ENCODE data around the gene IL4I1. TPM values are rescaled to one million over a fixed set of nuclear protein-coding genes. Genes with fewer than 3 reads are reported as not detected.
A peak's percentile ranks its signal among the peaks of the same experiment; 100 is the strongest.
"Not testable (repeated sequence)": the region's sequence is repeated elsewhere in the genome, so short reads cannot be mapped to it uniquely, and the experiment has no call there.

The IL4I1 gene, protein sequence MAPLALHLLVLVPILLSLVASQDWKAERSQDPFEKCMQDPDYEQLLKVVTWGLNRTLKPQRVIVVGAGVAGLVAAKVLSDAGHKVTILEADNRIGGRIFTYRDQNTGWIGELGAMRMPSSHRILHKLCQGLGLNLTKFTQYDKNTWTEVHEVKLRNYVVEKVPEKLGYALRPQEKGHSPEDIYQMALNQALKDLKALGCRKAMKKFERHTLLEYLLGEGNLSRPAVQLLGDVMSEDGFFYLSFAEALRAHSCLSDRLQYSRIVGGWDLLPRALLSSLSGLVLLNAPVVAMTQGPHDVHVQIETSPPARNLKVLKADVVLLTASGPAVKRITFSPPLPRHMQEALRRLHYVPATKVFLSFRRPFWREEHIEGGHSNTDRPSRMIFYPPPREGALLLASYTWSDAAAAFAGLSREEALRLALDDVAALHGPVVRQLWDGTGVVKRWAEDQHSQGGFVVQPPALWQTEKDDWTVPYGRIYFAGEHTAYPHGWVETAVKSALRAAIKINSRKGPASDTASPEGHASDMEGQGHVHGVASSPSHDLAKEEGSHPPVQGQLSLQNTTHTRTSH
- 30.1 TPM for polyA plus RNA-seq (2012; ENCODE audit: low read depth, missing spikeins)

DNA sequence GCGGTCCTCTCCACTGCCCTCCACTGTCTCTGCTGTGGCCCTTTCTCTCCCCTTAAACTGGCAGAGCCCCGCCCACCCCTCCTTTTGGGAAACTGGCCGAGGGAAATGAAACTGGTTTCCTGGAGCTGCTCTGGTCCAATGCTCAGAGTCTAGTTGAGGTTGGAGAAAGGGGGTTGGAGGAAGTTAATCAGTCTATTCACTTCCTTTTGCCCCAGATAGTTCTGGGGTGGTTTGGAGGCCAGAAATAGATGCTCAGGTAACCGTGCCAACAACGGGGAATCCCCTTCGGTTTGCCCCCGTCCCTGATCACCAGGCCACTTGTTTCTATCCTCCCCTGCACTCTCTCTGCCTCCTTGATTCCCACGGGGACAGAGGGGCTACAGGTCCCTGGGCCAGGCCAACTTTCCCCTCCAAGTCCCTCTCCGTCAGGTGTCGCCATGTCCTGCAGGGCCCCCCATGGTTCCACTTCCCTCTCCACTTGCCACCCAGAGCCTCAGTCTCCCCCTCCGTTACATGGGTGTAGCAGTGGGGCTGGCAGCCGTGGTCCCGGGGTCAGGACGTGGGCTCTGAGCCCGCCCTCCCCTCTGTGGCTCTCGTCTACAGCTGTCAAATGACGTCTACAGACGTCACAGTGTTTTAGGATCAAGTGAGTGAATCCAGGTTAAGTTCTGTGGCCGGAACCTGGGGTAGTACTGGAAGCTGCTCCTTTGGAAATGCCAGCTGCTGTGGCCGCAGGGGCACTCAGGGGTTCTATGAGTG is at the start of gene IL4I1:
Gene IL4I1 (minus strand): TSS at position 25 of the 759 bp plus-strand sequence. CDS start 727 bp downstream, outside the sequence.
- DNase-seq (ENCODE audit: insufficient read length, low spot score) = peak; percentile 70
- peak; percentile 98 for FAIRE-seq

DNA sequence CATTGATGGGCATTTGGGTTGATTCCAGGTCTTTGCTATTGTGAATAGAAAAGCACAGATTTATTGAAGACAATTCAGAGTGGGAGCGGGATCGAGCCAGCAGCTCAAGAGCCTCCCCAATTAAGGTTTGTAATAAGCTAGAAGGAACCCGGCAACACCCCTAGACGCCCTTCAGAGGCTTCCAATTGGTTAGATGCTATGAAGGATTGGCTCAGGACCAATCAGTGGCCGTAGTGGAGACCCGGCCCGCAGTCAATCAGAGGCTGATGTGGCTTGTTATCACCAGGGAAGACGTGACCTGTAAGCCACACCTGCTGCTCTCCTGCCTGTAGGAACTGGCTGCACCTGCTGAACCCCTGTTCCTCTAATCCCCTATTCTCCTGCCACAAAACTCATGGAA is 49.7 kb upstream of the IL4I1 start:
- TF ChIP-seq PAX5 (IDR thresholded peaks at IDR 0.05; ENCODE audit: insufficient read depth, low read length, severe bottlenecking) = no peak
- TF ChIP-seq POLR2AphosphoS5 (IDR thresholded peaks at IDR 0.05; ENCODE audit: low read depth, low read length) = no peak
- TF ChIP-seq SPI1 (IDR thresholded peaks at IDR 0.05; ENCODE audit: low read depth, low read length) = no peak
- TF ChIP-seq POLR2A (IDR thresholded peaks at IDR 0.05; ENCODE audit: low read depth, low read length) = no peak
- no peak for TF ChIP-seq TAF1 (IDR thresholded peaks at IDR 0.05; ENCODE audit: low read depth, low read length)
- TF ChIP-seq POU2F2 (IDR thresholded peaks at IDR 0.05; ENCODE audit: low read depth, low read length) = no peak
- DNase-seq (ENCODE audit: insufficient read length, low spot score) (no peak), FAIRE-seq (no peak)

More for the DNA sequence above, at the start of gene IL4I1:
- no peak for TF ChIP-seq POLR2A (IDR thresholded peaks at IDR 0.05; ENCODE audit: low read depth, low read length)
- TF ChIP-seq SPI1 (IDR thresholded peaks at IDR 0.05; ENCODE audit: low read depth, low read length) = peak; percentile 78
- no peak; the same call in 1 of the 2 replicates for TF ChIP-seq TAF1 (IDR thresholded peaks at IDR 0.05; ENCODE audit: low read depth, low read length)
- no peak for TF ChIP-seq PAX5 (IDR thresholded peaks at IDR 0.05; ENCODE audit: insufficient read depth, low read length, severe bottlenecking)
- TF ChIP-seq POLR2AphosphoS5 (IDR thresholded peaks at IDR 0.05; ENCODE audit: low read depth, low read length) = peak; percentile 48; the same call in 1 of the 2 replicates
- no peak for TF ChIP-seq POU2F2 (IDR thresholded peaks at IDR 0.05; ENCODE audit: low read depth, low read length)

DNA sequence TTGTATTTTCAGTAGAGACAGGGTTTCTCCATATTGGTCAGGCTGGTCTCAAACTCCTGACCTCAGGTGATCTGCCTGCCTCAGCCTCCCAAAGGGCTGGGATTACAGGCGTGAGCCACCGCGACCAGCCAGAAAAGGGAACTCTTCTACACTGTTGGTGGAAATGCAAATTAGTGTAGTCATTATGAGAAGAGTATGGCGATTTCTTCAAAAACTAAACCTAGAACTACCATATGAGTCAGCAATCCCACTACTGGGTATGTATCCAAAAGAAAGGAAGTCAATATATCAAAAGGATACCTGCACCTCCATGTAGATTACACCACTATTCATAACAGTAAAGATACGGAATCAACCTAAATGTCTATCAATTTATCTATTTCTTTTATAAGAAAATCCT is 47.9 kb upstream of the IL4I1 start:
- DNase-seq (ENCODE audit: insufficient read length, low spot score); FAIRE-seq: not testable (repeated sequence)
- TF ChIP-seq SPI1 (IDR thresholded peaks at IDR 0.05; ENCODE audit: low read depth, low read length) (peak; percentile 70), POU2F2 (IDR thresholded peaks at IDR 0.05; ENCODE audit: low read depth, low read length) (peak; percentile 45; the same call in 1 of the 2 replicates)

DNA sequence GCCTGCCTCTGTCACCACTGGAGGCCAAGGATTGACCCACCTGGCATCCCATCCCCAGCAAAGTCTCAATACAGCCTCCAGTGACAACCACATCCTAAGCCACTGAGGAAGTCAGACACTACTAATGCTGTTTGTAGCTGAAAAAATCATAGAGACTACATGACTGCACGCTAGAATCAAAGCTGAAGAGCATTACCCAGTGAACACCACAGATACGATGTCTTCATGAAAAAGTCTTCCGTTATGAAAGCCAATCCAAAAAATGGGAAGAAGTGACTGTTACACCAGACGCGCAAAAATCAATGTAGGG is 43.8 kb upstream of the IL4I1 start:
- TF ChIP-seq SPI1 (IDR thresholded peaks at IDR 0.05; ENCODE audit: low read depth, low read length) (no peak), PAX5 (IDR thresholded peaks at IDR 0.05; ENCODE audit: insufficient read depth, low read length, severe bottlenecking) (no peak), POLR2A (IDR thresholded peaks at IDR 0.05; ENCODE audit: low read depth, low read length) (no peak), TAF1 (IDR thresholded peaks at IDR 0.05; ENCODE audit: low read depth, low read length) (no peak), POLR2AphosphoS5 (IDR thresholded peaks at IDR 0.05; ENCODE audit: low read depth, low read length) (no peak), POU2F2 (IDR thresholded peaks at IDR 0.05; ENCODE audit: low read depth, low read length) (no peak)
- FAIRE-seq = no peak
- DNase-seq (ENCODE audit: insufficient read length, low spot score) = no peak

DNA sequence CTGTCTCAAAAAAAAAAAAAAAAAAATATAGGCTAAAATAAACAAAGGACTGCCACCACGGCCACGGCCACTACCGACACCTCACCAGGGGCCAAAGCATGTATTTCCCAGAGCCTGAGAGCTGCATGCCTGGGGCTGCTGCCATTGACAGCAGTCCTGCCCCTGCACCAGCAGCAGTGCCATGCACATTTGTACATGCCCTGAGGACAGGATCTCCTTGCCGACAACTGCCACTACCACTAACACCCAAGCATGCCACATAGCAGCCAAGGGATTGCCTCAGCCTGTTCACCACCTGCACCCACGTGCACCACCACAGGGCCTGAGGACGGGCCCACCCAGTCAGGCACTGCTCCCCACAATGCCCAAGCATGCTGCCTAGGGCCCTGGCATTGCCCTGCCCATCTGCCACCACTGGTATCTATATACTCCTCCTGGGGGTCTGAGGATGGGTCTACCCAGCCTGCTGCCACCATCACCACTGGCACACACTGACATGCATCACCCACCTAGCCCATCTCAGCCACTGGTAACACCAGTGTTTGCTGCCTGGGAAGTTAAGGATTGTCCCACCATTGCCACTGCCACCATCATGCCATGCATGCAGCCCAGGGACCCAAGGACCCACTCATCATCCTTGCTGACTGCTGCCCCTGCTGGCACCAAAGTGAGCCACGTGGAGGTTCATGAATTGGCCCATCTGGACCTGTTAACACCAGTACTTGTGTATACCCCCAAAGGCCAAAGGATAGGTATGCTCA is 43.2 kb upstream of the IL4I1 start:
- FAIRE-seq = no peak
- TF ChIP-seq POU2F2 (IDR thresholded peaks at IDR 0.05; ENCODE audit: low read depth, low read length) (no peak), SPI1 (IDR thresholded peaks at IDR 0.05; ENCODE audit: low read depth, low read length) (no peak), TAF1 (IDR thresholded peaks at IDR 0.05; ENCODE audit: low read depth, low read length) (no peak), POLR2AphosphoS5 (IDR thresholded peaks at IDR 0.05; ENCODE audit: low read depth, low read length) (no peak), PAX5 (IDR thresholded peaks at IDR 0.05; ENCODE audit: insufficient read depth, low read length, severe bottlenecking) (no peak), POLR2A (IDR thresholded peaks at IDR 0.05; ENCODE audit: low read depth, low read length) (no peak)
- no peak for DNase-seq (ENCODE audit: insufficient read length, low spot score)

DNA sequence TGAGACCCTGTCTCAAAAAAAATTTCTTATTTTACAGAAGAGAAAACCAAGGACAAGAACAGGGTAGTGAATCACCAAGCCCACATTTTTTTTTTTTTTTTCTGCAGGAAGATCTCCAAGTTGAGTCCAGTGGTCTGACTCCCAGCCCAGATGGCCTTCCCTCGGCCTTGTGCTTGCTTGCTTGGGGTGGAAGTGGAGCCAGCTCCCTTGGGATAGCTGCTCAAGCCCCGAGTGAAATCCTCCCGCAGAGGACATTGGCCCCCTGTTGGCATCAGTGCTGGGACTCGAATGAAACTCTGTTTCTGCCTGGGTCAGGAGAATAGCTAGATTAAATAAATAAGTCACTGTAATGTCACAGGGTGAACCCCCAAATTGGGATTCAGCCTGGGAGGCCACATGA is 42.0 kb upstream of the IL4I1 start:
- FAIRE-seq (no peak), DNase-seq (ENCODE audit: insufficient read length, low spot score) (no peak)
- no peak for TF ChIP-seq SPI1 (IDR thresholded peaks at IDR 0.05; ENCODE audit: low read depth, low read length)
- no peak for TF ChIP-seq TAF1 (IDR thresholded peaks at IDR 0.05; ENCODE audit: low read depth, low read length)
- no peak for TF ChIP-seq PAX5 (IDR thresholded peaks at IDR 0.05; ENCODE audit: insufficient read depth, low read length, severe bottlenecking)
- no peak for TF ChIP-seq POLR2AphosphoS5 (IDR thresholded peaks at IDR 0.05; ENCODE audit: low read depth, low read length)
- no peak for TF ChIP-seq POLR2A (IDR thresholded peaks at IDR 0.05; ENCODE audit: low read depth, low read length)
- no peak for TF ChIP-seq POU2F2 (IDR thresholded peaks at IDR 0.05; ENCODE audit: low read depth, low read length)

DNA sequence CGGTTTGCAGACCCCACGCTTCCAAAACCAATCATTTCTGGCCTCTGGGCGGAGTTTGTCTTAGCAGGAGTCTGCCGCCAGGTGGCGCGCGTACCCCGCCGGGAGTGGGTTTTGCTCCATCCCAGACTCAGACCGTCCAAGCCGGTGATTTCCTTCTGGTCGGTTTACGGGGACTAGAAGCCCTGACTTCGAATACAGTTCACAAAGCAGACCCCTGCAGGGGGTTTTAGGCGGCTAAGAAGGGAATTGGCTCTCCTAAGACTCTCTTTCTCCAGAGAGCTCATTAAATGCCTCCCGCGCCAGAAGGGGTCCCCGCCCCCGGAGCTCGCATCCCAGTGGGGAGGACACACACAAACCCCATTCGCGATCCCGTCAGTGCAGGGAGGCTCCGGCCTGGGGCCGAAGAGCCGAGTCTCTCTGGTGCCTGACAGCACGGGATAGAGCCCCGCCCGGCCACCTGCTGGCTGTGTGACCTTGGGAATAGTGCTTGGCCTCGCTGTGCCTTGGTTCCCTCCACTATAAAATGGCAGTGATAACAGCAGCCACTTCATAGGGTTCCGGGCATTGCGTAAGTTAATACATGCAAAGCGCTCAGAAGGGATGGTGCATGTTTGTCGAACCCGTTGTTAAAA is 41.2 kb upstream of the IL4I1 start:
- TF ChIP-seq POU2F2 (IDR thresholded peaks at IDR 0.05; ENCODE audit: low read depth, low read length) = 0 out of 2 replicates have a peak, but pooled peaks have one; percentile 53
- TF ChIP-seq PAX5 (IDR thresholded peaks at IDR 0.05; ENCODE audit: insufficient read depth, low read length, severe bottlenecking) = no peak
- DNase-seq (ENCODE audit: insufficient read length, low spot score) (peak; percentile 71), FAIRE-seq (peak; percentile 87)

DNA sequence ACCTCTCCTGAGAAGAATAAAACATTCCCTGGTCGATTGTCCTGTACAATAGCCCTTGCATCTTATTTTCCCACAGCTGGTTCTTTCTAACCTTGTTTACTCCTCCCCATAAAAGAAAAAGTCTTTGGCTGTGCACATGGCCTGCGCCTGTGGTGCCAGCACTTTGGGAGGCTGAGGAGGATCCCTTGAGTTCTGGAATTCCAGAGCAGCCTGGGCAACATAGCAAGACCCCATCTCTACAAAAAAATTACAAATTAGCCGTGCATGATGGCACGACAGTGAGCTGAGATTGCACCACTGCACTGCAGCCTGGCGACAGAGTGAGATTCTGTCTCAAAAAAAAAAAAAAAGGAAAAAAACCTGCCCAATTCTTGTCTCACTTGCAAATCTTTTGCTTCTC is 39.9 kb upstream of the IL4I1 start:
- TF ChIP-seq TAF1 (IDR thresholded peaks at IDR 0.05; ENCODE audit: low read depth, low read length) = no peak
- no peak for TF ChIP-seq POLR2A (IDR thresholded peaks at IDR 0.05; ENCODE audit: low read depth, low read length)
- TF ChIP-seq SPI1 (IDR thresholded peaks at IDR 0.05; ENCODE audit: low read depth, low read length) = no peak
- no peak for TF ChIP-seq PAX5 (IDR thresholded peaks at IDR 0.05; ENCODE audit: insufficient read depth, low read length, severe bottlenecking)
- no peak for TF ChIP-seq POU2F2 (IDR thresholded peaks at IDR 0.05; ENCODE audit: low read depth, low read length)
- DNase-seq (ENCODE audit: insufficient read length, low spot score) = no peak
- no peak for FAIRE-seq
